NCI-H524 treated with DMSO at 0.1 percent for 48 hours (cell line): ENCODE results near the gene ZNF189.
A peak's percentile ranks its signal among the peaks of the same experiment; 100 is the strongest.

Experiments used
- DNase-seq: peaks from one replicate; lab custom pipeline; 2025; lab: John Stamatoyannopoulos, UW

ZNF189 gene

GRCh38 chr9:101453776-101454570 is 55.3 kb downstream of the ZNF189 start:
- no peak for DNase-seq

- DNase-seq, result no peak
Observed at GRCh38 chr9:101455656-101456240, 57.1 kb downstream of the ZNF189 start.

- no peak for DNase-seq
Observed at GRCh38 chr9:101457003-101457402, 58.4 kb downstream of the ZNF189 start.

GRCh38 chr9:101458963-101459631 is 60.4 kb downstream of the ZNF189 start:
- peak; percentile 78 for DNase-seq
